Liver (tissue), 3 donors: ENCODE measurements around the gene ABHD13.

Experiments used
- ATF3 ChIP-seq: IDR thresholded peaks from 2 replicates; pipeline ENCODE4 v1.6.1; 2016; ENCODE audit warnings: antibody characterized with exemption
- CTCF ChIP-seq: fragments of 150-350 bp; IDR thresholded peaks from 2 replicates; pipeline ENCODE4 v1.5.1; 2017; ENCODE audit warnings: improper control_type of control experiment, low read depth, low read length; ENCODE audit not compliant: missing input control
- EGR1 ChIP-seq, 2 donors: IDR thresholded peaks; 2 replicates each; pipeline ENCODE4 v1.6.1; 2016 to 2018; ENCODE audit warnings: antibody characterized with exemption in 2 of 2, low read depth in 2 of 2
- GABPA ChIP-seq, 2 donors: IDR thresholded peaks in 1 of 2; conservative IDR thresholded peaks in 1 of 2; 2 replicates each; pipeline ENCODE4 v1.6.1; 2016; ENCODE audit warnings: antibody characterized with exemption in 2 of 2, mild to moderate bottlenecking in 1 of 2, moderate library complexity in 1 of 2
- JUND ChIP-seq, 2 donors: IDR thresholded peaks; 2 replicates each; pipeline ENCODE4 v1.6.1; 2016; ENCODE audit warnings: antibody characterized with exemption in 2 of 2
- MAX ChIP-seq: IDR thresholded peaks from 2 replicates; pipeline ENCODE4 v1.6.1; 2016; ENCODE audit warnings: antibody characterized with exemption
- RAD21 ChIP-seq, 2 donors: IDR thresholded peaks; 2 replicates each; pipeline ENCODE4 v1.6.1; 2016; ENCODE audit warnings: antibody characterized with exemption in 2 of 2, mild to moderate bottlenecking in 2 of 2
- REST ChIP-seq: IDR thresholded peaks from 2 replicates; pipeline ENCODE4 v1.6.1; 2016; ENCODE audit warnings: antibody characterized with exemption, mild to moderate bottlenecking
- RXRA ChIP-seq, 2 donors: IDR thresholded peaks; 2 replicates each; pipeline ENCODE4 v1.6.1; 2017 to 2018; ENCODE audit warnings: antibody characterized with exemption in 2 of 2, mild to moderate bottlenecking in 1 of 2
- SP1 ChIP-seq: IDR thresholded peaks from 2 replicates; pipeline ENCODE4 v1.6.1; 2018; ENCODE audit warnings: antibody characterized with exemption, mild to moderate bottlenecking
- TAF1 ChIP-seq: conservative IDR thresholded peaks from 2 replicates; pipeline ENCODE4 v1.6.1; 2016; ENCODE audit warnings: antibody characterized with exemption, mild to moderate bottlenecking
- YY1 ChIP-seq: IDR thresholded peaks from 2 replicates; pipeline ENCODE4 v1.6.1; 2016; ENCODE audit warnings: antibody characterized with exemption, mild to moderate bottlenecking
- ZBTB33 ChIP-seq: IDR thresholded peaks from 2 replicates; pipeline ENCODE4 v1.6.1; 2016; ENCODE audit warnings: antibody characterized with exemption
- donor health status: healthy.
- donor health status: healthy.

GRCh38 chr13:108272333-108272732 is 54.1 kb downstream of the ABHD13 start:
- no peak for TF ChIP-seq CTCF
- no peak for TF ChIP-seq RXRA (IDR thresholded peaks at IDR 0.05)
- TF ChIP-seq EGR1 (IDR thresholded peaks at IDR 0.05; ENCODE audit: low read depth in 2 of 2) = no peak
- TF ChIP-seq RAD21 (IDR thresholded peaks at IDR 0.05) = no peak
- no peak for TF ChIP-seq GABPA (IDR thresholded peaks at IDR 0.05 in 1 of 2, conservative IDR thresholded peaks at IDR 0.05 in 1 of 2)
- no peak for TF ChIP-seq SP1
- no peak for TF ChIP-seq MAX
- TF ChIP-seq YY1 = no peak
- TF ChIP-seq REST = no peak
- TF ChIP-seq ATF3 = no peak
- TF ChIP-seq TAF1 = no peak
- no peak for TF ChIP-seq ZBTB33
- TF ChIP-seq JUND (IDR thresholded peaks at IDR 0.05) = no peak
